BLaER1 treated with 17β-estradiol and CSF1 and Interleukin-3, amounts not matched to agents 10 nM and 100 nM (cell line): ENCODE results near the gene MAP1LC3B.

Experiments used
- H3K27ac ChIP-seq, 11 experiments: shearing (Covaris generic); formaldehyde crosslinking; 2 replicates each; pipeline ENCODE4 v1.8.1; 2022
- H3K27me3 ChIP-seq, 11 experiments: shearing (Covaris generic); formaldehyde crosslinking; 2 replicates each; pipeline ENCODE4 v1.8.1; 2022
- H3K36me3 ChIP-seq, 11 experiments: shearing (Covaris generic); formaldehyde crosslinking; 2 replicates each; pipeline ENCODE4 v1.8.1; 2022
- H3K4me1 ChIP-seq, 10 experiments: shearing (Covaris generic); formaldehyde crosslinking; 2 replicates each; pipeline ENCODE4 v1.8.1; 2022
- H3K4me2 ChIP-seq, 11 experiments: shearing (Covaris generic); formaldehyde crosslinking; 2 replicates each; pipeline ENCODE4 v1.8.1; 2022
- H3K4me3 ChIP-seq, 10 experiments: shearing (Covaris generic); formaldehyde crosslinking; 2 replicates each; pipeline ENCODE4 v1.8.1; 2022
- H3K9ac ChIP-seq, 11 experiments: shearing (Covaris generic); formaldehyde crosslinking; 2 replicates each; pipeline ENCODE4 v1.8.1; 2022
- H3K9me3 ChIP-seq, 11 experiments: shearing (Covaris generic); formaldehyde crosslinking; replicated peaks in 1 of 11; 2 replicates each; pipeline ENCODE4 v1.8.1; 2022
- H4K20me1 ChIP-seq, 11 experiments: shearing (Covaris generic); formaldehyde crosslinking; 2 replicates each; pipeline ENCODE4 v1.8.1; 2022
- Cebpa-rat ChIP-seq, 11 experiments: shearing (Covaris generic); IDR thresholded peaks; 2 replicates each; pipeline ENCODE4 v1.8.1; 2022

Gene MAP1LC3B

DNA sequence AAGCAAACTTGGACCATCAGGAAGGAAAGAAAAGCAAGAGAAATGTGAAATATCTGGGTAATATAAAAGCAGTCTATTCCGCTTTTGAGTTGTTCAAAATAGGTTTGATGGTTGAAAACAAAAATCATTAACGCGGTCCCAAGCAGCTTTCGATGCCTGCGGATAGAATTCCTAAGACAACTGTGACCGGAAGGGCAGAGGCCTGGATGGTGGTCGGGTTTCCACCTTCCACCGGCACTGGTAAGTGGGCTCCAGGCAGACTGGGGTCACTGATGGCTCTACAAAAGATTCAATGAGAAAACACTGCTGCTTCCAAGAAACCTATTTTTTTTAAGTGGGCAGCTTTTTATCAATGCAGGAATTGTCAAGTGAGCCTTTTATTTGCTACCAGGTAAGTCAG is 50.9 kb downstream of the MAP1LC3B start:
- Histone ChIP-seq H3K9me3 (peaks cover 9 to 21% (median 13%) of the 10 kb centered on the region in 11 experiments; a peak in 20 of 22 replicates), H3K27me3 (no peaks in the 10 kb centered on the region), H3K9ac (no peak overlapping the region), H3K4me1 (peaks cover 0 to 13% (median 7%) of the 10 kb centered on the region in 10 experiments; a peak in 14 of 20 replicates), H3K36me3 (peaks cover 26 to 71% (median 51%) of the 10 kb centered on the region in 11 experiments), H3K4me2 (no peak overlapping the region), H3K27ac (no peak overlapping the region), H4K20me1 (peaks cover 2 to 34% (median 8%) of the 10 kb centered on the region in 11 experiments; a peak in 11 of 22 replicates), H3K4me3 (no peak overlapping the region)
- no peak for TF ChIP-seq Cebpa-rat (IDR thresholded peaks at IDR 0.05)

DNA sequence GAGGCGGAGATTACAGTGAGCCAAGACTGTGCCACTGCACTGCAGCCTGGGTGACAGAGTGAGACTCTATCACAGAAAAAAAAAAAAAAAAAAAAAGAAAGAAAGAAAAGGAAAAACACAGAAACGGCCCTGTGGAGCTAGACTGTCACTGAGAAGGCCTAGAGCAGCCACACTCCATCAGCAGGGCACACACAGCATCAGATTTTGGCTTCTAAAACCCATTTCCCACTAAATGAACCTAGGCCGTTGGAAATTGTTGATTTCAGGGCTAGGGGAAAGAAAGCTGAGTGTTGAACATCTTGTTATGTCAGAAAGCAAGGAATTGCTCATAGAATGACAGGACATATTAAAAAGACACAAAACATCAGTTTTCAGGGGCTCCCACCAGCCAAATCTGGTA is 51.8 kb downstream of the MAP1LC3B start:
- Histone ChIP-seq H3K36me3 (peaks cover 35 to 76% (median 60%) of the 10 kb centered on the region in 11 experiments), H3K27me3 (no peaks in the 10 kb centered on the region), H3K27ac (no peak overlapping the region), H3K4me3 (no peak overlapping the region), H3K9me3 (peaks cover 9 to 21% (median 13%) of the 10 kb centered on the region in 11 experiments; a peak in 20 of 22 replicates), H3K4me1 (peaks cover 0 to 9% (median 0%) of the 10 kb centered on the region in 10 experiments; a peak in 3 of 20 replicates), H3K4me2 (no peak overlapping the region), H4K20me1 (peaks cover 0 to 24% (median 0%) of the 10 kb centered on the region in 11 experiments; a peak in 6 of 22 replicates), H3K9ac (no peak overlapping the region)
- no peak for TF ChIP-seq Cebpa-rat (IDR thresholded peaks at IDR 0.05)

DNA sequence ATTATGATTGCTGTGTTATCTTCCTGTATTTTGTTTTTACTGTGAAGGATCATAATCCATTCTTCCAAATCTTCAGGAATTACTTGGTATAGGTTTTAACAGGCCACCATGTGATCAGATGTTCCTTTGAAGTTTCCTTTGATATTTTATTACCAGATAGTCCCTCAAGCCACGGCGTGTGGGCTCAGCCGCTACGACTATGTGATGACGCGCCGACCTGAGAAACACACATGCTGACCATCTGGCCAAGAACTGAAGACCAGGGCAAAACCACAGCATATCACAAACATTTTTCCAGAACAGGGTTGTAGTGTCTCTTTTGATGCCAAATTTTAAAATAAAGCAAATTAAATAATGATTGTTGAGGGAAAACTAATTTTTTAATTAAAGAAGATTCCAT is 53.4 kb downstream of the MAP1LC3B start:
- H3K4me1 ChIP-seq: peaks cover 0 to 3% (median 0%) of the 10 kb centered on the region in 10 experiments; a peak in 2 of 20 replicates
- no peak overlapping the region for H3K4me3 ChIP-seq
- H3K27ac ChIP-seq: no peak overlapping the region
- peaks cover 9 to 21% (median 13%) of the 10 kb centered on the region in 11 experiments; a peak in 20 of 22 replicates for H3K9me3 ChIP-seq
- peaks cover 39 to 89% (median 71%) of the 10 kb centered on the region in 11 experiments for H3K36me3 ChIP-seq
- H3K27me3 ChIP-seq: no peaks in the 10 kb centered on the region
- peaks cover 0 to 18% (median 0%) of the 10 kb centered on the region in 11 experiments; a peak in 6 of 22 replicates for H4K20me1 ChIP-seq
- H3K9ac ChIP-seq: no peak overlapping the region
- H3K4me2 ChIP-seq: no peak overlapping the region
- TF ChIP-seq Cebpa-rat (IDR thresholded peaks at IDR 0.05): no peak

DNA sequence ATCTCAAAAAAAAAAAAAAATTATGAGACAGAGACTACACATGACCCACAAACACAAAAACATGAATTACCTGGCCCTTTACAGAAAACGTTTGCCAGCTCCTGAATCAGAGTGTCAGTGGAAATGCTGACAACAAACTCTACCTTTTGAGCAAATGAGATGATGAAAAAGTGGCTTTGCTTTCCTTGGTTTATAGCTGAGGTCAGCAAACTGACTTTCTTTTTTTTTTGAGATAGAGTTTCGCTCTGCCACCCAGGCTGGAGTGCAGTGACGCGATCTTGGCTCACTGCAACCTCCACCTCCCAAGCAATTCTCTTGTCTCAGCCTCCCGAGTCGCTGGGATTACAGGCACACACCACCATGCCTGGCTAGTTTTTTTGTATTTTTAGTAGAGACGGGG is 54.3 kb downstream of the MAP1LC3B start:
- Histone ChIP-seq H3K9me3 (peaks cover 9 to 21% (median 13%) of the 10 kb centered on the region in 11 experiments; a peak in 20 of 22 replicates), H3K4me3 (no peak overlapping the region), H3K4me1 (no peaks in the 10 kb centered on the region), H3K36me3 (peaks cover 39 to 98% (median 81%) of the 10 kb centered on the region in 11 experiments), H4K20me1 (peaks cover 0 to 15% (median 0%) of the 10 kb centered on the region in 11 experiments; a peak in 6 of 22 replicates), H3K4me2 (no peak overlapping the region), H3K27me3 (no peaks in the 10 kb centered on the region), H3K27ac (no peak overlapping the region), H3K9ac (no peak overlapping the region)
- TF ChIP-seq Cebpa-rat (IDR thresholded peaks at IDR 0.05): no peak

DNA sequence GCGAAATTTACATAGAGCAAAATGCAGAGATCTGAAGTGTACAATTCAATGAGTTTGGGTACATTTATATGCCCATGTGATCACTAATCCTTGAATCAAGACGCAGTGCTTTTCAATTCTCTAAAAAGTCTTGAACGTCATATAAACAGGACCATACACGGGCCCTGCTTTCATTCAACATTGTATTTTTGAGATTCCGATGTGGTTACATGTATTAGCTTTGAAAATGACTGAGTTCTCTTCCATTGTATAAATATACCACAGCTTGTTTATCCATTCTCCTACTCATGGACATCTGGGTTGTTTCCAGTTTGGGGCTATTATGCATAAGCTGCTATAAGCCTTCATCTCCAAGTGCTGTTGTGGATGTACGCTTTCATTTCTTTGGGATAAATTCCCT is 55.2 kb downstream of the MAP1LC3B start:
- Histone ChIP-seq H3K4me1 (no peaks in the 10 kb centered on the region), H4K20me1 (peaks cover 0 to 15% (median 0%) of the 10 kb centered on the region in 11 experiments; a peak in 4 of 22 replicates), H3K27me3 (no peaks in the 10 kb centered on the region), H3K4me3 (no peak overlapping the region), H3K9me3 (peaks cover 9 to 21% (median 13%) of the 10 kb centered on the region in 11 experiments; a peak in 20 of 22 replicates), H3K27ac (no peak overlapping the region), H3K9ac (no peak overlapping the region), H3K36me3 (peaks cover 48 to 98% (median 81%) of the 10 kb centered on the region in 11 experiments), H3K4me2 (no peak overlapping the region)
- no peak for TF ChIP-seq Cebpa-rat (IDR thresholded peaks at IDR 0.05)

DNA sequence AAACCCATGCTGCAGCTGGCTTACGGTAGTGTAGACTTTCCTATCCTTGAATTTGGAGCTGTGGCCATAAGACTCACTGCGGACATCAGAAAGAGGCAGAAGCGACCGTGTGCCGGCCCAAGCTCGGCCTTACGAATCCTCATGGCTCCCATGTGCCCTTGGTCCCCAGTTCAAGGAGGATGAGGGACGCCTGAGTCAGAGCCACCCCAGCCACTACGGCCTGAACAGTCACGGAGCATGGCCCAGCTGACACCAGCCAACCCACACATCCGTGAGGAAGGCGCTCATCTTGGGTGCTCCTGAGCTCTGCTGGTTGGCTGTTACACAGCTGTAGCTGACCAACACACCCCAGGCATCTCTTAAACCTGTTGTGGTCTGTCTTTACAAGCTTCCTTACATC is 56.7 kb downstream of the MAP1LC3B start:
- Histone ChIP-seq H3K9ac (no peak overlapping the region), H4K20me1 (peaks cover 0 to 30% (median 0%) of the 10 kb centered on the region in 11 experiments; a peak in 7 of 22 replicates), H3K27me3 (no peaks in the 10 kb centered on the region), H3K4me1 (no peaks in the 10 kb centered on the region), H3K27ac (no peak overlapping the region), H3K4me2 (no peak overlapping the region), H3K4me3 (no peak overlapping the region), H3K9me3 (peaks cover 7 to 17% (median 11%) of the 10 kb centered on the region in 11 experiments; a peak in 20 of 22 replicates), H3K36me3 (peaks cover 51 to 98% (median 87%) of the 10 kb centered on the region in 11 experiments)
- TF ChIP-seq Cebpa-rat (IDR thresholded peaks at IDR 0.05): no peak

DNA sequence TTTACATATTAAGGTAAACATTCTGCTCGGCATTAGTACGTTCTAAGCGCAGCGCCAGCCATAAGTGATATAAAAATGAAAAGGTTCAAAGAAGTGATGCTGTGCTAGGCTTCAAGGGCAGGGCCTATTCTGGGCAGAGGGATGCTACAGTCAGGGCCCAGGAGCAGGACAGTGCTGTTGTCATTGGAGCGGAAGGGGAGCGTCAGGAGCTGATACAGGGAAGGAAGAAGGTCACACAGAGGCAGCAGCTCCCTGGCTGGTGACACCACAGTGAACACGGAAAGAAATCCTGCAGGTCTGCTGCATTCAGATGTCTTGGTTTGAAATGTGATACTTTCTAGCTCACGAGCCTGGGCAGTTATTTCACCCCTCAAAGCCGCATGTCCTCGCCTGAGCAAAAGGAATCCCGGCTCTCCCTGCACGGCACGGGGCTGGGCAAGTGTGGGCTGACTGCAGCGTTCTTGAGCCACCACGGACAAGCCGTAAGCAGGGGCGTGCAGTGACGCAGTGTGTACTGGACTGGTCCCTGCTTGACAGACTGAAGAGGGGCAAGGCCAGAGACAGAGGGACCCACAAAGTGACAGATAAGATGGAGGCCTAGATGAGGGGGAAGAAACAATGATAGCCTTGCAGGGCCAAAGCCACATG is 59.6 kb downstream of the MAP1LC3B start:
- peaks cover 28 to 96% (median 79%) of the 10 kb centered on the region in 11 experiments for H3K36me3 ChIP-seq
- no peaks in the 10 kb centered on the region for H3K9me3 ChIP-seq
- H4K20me1 ChIP-seq: peaks cover 0 to 41% (median 0%) of the 10 kb centered on the region in 11 experiments; a peak in 7 of 22 replicates
- no peak overlapping the region for H3K4me2 ChIP-seq
- H3K27ac ChIP-seq: no peak overlapping the region
- H3K4me3 ChIP-seq: no peak overlapping the region
- no peak overlapping the region for H3K9ac ChIP-seq
- no peak for TF ChIP-seq Cebpa-rat (IDR thresholded peaks at IDR 0.05)
- H3K27me3 ChIP-seq: no peaks in the 10 kb centered on the region
- H3K4me1 ChIP-seq: peaks cover 0 to 3% (median 0%) of the 10 kb centered on the region in 10 experiments; a peak in 1 of 20 replicates

DNA sequence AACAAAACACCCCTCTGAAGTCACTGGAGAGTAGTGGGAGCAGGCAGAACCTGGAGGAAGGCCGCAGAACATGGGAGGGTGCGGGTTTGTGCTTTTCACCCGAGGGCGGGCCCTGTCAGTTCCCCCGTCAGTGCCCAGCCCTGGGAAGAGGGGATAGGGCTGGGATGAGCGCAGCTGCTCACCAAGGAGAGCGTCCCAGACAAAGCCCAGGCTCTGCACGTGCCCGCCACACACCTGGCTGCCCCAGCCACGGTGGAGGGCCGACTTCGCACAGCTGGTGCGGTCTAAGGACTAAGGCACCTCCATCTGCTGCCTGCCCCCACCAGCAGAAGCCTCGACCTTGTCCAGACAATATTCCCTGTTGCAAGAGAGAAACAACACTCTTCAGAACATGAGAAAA is 61.2 kb downstream of the MAP1LC3B start:
- TF ChIP-seq Cebpa-rat (IDR thresholded peaks at IDR 0.05): no peak

More for the DNA sequence above, 61.2 kb downstream of the MAP1LC3B start:
- no peak overlapping the region for H3K9ac ChIP-seq
- no peak overlapping the region for H3K4me2 ChIP-seq
- no peak overlapping the region for H3K4me3 ChIP-seq
- peaks cover 23 to 95% (median 72%) of the 10 kb centered on the region in 11 experiments for H3K36me3 ChIP-seq
- H3K27ac ChIP-seq: no peak overlapping the region
- no peaks in the 10 kb centered on the region for H3K27me3 ChIP-seq
- peaks cover 0 to 41% (median 8%) of the 10 kb centered on the region in 11 experiments; a peak in 8 of 22 replicates for H4K20me1 ChIP-seq
- H3K9me3 ChIP-seq: no peaks in the 10 kb centered on the region
- H3K4me1 ChIP-seq: peaks cover 0 to 6% (median 3%) of the 10 kb centered on the region in 10 experiments; a peak in 10 of 20 replicates
